K562 (cell line): Measurements from ENCODE around the gene PIM3. TPM values are rescaled to one million over a fixed set of nuclear protein-coding genes. Genes with fewer than 3 reads are reported as not detected.

Source experiments
- BDP1 ChIP-seq: IDR thresholded peaks from 3 replicates; pipeline ENCODE4 v1.6.1; 2011; ENCODE audit not compliant: insufficient read length, insufficient read depth
- CBX3 ChIP-seq, 2 experiments: IDR thresholded peaks; 1 replicate in 1 of 2; 2 replicates in 1 of 2; pipeline ENCODE4 v1.6.1; 2012; ENCODE audit warnings: inconsistent platforms in 2 of 2, low read length in 2 of 2, borderline replicate concordance in 1 of 2, control low read depth in 1 of 2
- DPF2 ChIP-seq: fragments of 450-650 bp; IDR thresholded peaks from 2 replicates; pipeline ENCODE4 v1.6.1; 2016
- FOSL1 ChIP-seq: fragments of 200-800 bp; sonication (Bioruptor generic); conservative IDR thresholded peaks from 2 replicates; pipeline ENCODE4 v1.6.1; 2016; ENCODE audit warnings: missing genetic modification characterization, missing compliant biosample characterization
- HMG20A ChIP-seq: fragments of 450-650 bp; formaldehyde crosslinking; conservative IDR thresholded peaks from 2 replicates; pipeline ENCODE4 v1.4.0; 2020; ENCODE audit warnings: mild to moderate bottlenecking, mixed read lengths
- SMARCA4 ChIP-seq: fragments of 450-650 bp; IDR thresholded peaks from 2 replicates; pipeline ENCODE4 v1.6.1; 2016
- SMC3 ChIP-seq: conservative IDR thresholded peaks from 2 replicates; pipeline ENCODE4 v1.6.1; 2011; ENCODE audit warnings: low read depth, low read length, improper control_type of control experiment; ENCODE audit not compliant: insufficient read depth
- ZNF232 ChIP-seq: sonication (generic); formaldehyde crosslinking; IDR thresholded peaks from 2 replicates; pipeline ENCODE4 v1.8.0; 2022; ENCODE audit warnings: mild to moderate bottlenecking, missing genetic modification reagents
- polyA plus RNA-seq, 8 experiments: library from polyadenylated mRNA; depleted of rRNA in 4 of 8; stranded (reverse) in 5 of 8; unstranded in 3 of 8; fragments of >200 nt; fragmentation: Nextera tagmentation in 2 of 8; fragmentation: Illumina TruSeq in 1 of 8; extraction: Ambion mirVana in 2 of 8; extraction: Trizol in 1 of 8; gene quantifications; 2 replicates each; pipeline versions ENCODE4 v1.2.1 to v1.2.3, GENCODE V29; 2011 to 2014; ENCODE audit warnings: inconsistent platforms in 1 of 8, missing spikeins in 1 of 8
- total RNA-seq, 7 experiments: library from RNA; depleted of rRNA in 6 of 7; stranded (reverse); fragments of >200 nt in 6 of 7; fragmentation: Illumina TruSeq in 2 of 7; extraction: Trizol in 2 of 7; gene quantifications; 2 replicates each; pipeline versions ENCODE4 v1.2.1 to v1.2.3, GENCODE V29; 2011 to 2021; ENCODE audit warnings: low replicate concordance in 1 of 7
- TF ChIP-seq, protein P1 (sequence below): sonication (generic); formaldehyde crosslinking; IDR thresholded peaks from 2 replicates; pipeline ENCODE4 v1.9.0; 2022; ENCODE audit warnings: mild to moderate bottlenecking, missing genetic modification reagents
- TF ChIP-seq, protein P2 (sequence below): fragments of 450-650 bp; formaldehyde crosslinking; IDR thresholded peaks from 2 replicates; pipeline ENCODE4 v1.4.0; 2022; ENCODE audit warnings: missing genetic modification characterization
- TF ChIP-seq, protein P3 (sequence below): fragments of 450-650 bp; IDR thresholded peaks from 2 replicates; pipeline ENCODE4 v1.7.0; 2016; ENCODE audit warnings: borderline replicate concordance
- TF ChIP-seq, protein P4 (sequence below): fragments of 450-650 bp; IDR thresholded peaks from 2 replicates; pipeline ENCODE4 v1.6.1; 2017; ENCODE audit warnings: antibody characterized with exemption, mild to moderate bottlenecking
- TF ChIP-seq, protein P5 (sequence below), 3 experiments: fragments of 200-800 bp in 1 of 3; sonication (Bioruptor generic) in 1 of 3; sonication (generic) in 1 of 3; formaldehyde crosslinking in 1 of 3; IDR thresholded peaks; 2 replicates each; pipeline versions ENCODE4 v1.6.1 to v1.8.0; 2016 to 2022; ENCODE audit warnings: mild to moderate bottlenecking in 2 of 3, missing compliant biosample characterization in 2 of 3, missing genetic modification characterization in 2 of 3, missing genetic modification reagents in 1 of 3
- TF ChIP-seq, protein P6 (sequence below): sonication (generic); formaldehyde crosslinking; IDR thresholded peaks from 2 replicates; pipeline ENCODE4 v1.8.1; 2023; ENCODE audit warnings: mild to moderate bottlenecking, missing genetic modification reagents
- TF ChIP-seq, protein P7 (sequence below): fragments of 450-650 bp; IDR thresholded peaks from 2 replicates; pipeline ENCODE4 v1.6.1; 2016; ENCODE audit warnings: antibody characterized with exemption

PIM3 gene
- total and polyA plus RNA-seq, 9 of the 15 experiments (the other 6 are each of a cell fraction or from before 2014, with no cell fraction given): 0.24 to 40.5 (median 5.3) TPM

DNA sequence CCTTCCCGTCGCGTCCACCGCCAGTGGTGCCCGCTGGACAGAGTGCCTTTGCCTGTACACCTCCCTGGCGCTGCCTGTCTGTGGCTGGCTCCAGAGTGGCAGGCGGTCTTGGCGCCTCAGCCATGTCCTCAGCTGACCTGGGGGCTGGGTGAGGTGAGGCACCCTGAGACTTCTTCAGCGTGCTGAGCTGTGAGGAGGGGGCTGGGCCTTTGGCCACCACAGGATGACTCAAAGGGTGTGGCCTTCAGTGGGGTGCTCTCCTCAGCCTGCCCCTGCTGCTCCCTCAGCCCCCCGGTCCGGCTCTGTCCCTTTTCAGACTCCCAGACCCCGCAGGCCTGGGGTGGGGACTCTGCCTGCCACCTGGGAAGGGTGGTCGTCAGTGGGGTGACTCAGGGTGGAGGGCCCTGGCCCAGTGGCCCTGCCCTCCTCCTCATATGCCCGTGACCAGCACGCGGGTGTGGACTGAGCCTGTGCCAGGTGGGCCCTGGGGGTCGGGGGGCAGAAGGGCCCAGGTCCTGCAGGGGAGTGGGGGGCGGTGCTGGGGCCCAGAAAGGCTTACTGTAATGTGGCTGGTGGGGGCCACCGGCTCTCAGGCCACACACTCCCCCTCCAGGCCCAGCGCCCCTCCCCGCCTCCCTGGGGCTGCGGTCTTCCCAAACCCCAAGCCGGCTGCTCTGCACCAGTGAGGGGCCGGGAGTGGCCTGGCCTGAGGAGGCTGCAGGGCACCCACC is 26.2 kb upstream of the PIM3 start (continued):
- TF ChIP-seq, protein P1, sequence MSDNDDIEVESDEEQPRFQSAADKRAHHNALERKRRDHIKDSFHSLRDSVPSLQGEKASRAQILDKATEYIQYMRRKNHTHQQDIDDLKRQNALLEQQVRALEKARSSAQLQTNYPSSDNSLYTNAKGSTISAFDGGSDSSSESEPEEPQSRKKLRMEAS (CRISPR knock-in tag): peak; percentile 38
- TF ChIP-seq SMC3: no peak
- TF ChIP-seq BDP1: no peak
- TF ChIP-seq HMG20A: no peak
- TF ChIP-seq ZNF232 (CRISPR knock-in tag): no peak
- TF ChIP-seq, protein P2, sequence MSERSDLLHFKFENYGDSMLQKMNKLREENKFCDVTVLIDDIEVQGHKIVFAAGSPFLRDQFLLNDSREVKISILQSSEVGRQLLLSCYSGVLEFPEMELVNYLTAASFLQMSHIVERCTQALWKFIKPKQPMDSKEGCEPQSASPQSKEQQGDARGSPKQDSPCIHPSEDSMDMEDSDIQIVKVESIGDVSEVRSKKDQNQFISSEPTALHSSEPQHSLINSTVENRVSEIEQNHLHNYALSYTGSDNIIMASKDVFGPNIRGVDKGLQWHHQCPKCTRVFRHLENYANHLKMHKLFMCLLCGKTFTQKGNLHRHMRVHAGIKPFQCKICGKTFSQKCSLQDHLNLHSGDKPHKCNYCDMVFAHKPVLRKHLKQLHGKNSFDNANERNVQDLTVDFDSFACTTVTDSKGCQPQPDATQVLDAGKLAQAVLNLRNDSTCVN: no peak
- TF ChIP-seq, protein P3, sequence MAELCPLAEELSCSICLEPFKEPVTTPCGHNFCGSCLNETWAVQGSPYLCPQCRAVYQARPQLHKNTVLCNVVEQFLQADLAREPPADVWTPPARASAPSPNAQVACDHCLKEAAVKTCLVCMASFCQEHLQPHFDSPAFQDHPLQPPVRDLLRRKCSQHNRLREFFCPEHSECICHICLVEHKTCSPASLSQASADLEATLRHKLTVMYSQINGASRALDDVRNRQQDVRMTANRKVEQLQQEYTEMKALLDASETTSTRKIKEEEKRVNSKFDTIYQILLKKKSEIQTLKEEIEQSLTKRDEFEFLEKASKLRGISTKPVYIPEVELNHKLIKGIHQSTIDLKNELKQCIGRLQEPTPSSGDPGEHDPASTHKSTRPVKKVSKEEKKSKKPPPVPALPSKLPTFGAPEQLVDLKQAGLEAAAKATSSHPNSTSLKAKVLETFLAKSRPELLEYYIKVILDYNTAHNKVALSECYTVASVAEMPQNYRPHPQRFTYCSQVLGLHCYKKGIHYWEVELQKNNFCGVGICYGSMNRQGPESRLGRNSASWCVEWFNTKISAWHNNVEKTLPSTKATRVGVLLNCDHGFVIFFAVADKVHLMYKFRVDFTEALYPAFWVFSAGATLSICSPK: no peak
- TF ChIP-seq, protein P4, sequence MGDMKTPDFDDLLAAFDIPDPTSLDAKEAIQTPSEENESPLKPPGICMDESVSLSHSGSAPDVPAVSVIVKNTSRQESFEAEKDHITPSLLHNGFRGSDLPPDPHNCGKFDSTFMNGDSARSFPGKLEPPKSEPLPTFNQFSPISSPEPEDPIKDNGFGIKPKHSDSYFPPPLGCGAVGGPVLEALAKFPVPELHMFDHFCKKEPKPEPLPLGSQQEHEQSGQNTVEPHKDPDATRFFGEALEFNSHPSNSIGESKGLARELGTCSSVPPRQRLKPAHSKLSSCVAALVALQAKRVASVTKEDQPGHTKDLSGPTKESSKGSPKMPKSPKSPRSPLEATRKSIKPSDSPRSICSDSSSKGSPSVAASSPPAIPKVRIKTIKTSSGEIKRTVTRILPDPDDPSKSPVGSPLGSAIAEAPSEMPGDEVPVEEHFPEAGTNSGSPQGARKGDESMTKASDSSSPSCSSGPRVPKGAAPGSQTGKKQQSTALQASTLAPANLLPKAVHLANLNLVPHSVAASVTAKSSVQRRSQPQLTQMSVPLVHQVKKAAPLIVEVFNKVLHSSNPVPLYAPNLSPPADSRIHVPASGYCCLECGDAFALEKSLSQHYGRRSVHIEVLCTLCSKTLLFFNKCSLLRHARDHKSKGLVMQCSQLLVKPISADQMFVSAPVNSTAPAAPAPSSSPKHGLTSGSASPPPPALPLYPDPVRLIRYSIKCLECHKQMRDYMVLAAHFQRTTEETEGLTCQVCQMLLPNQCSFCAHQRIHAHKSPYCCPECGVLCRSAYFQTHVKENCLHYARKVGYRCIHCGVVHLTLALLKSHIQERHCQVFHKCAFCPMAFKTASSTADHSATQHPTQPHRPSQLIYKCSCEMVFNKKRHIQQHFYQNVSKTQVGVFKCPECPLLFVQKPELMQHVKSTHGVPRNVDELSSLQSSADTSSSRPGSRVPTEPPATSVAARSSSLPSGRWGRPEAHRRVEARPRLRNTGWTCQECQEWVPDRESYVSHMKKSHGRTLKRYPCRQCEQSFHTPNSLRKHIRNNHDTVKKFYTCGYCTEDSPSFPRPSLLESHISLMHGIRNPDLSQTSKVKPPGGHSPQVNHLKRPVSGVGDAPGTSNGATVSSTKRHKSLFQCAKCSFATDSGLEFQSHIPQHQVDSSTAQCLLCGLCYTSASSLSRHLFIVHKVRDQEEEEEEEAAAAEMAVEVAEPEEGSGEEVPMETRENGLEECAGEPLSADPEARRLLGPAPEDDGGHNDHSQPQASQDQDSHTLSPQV: 0 out of 2 replicates have a peak, but pooled peaks have one; percentile 18
- no peak for TF ChIP-seq CBX3 (IDR thresholded peaks at IDR 0.05; ENCODE audit: borderline replicate concordance in 1 of 2, low read length in 2 of 2)
- peak; percentile 59 for TF ChIP-seq FOSL1 (tag)
- TF ChIP-seq, protein P5, sequence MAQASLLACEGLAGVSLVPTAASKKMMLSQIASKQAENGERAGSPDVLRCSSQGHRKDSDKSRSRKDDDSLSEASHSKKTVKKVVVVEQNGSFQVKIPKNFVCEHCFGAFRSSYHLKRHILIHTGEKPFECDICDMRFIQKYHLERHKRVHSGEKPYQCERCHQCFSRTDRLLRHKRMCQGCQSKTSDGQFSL (CRISPR knock-in tag; IDR thresholded peaks at IDR 0.05): 0 out of 2 replicates have a peak, but pooled peaks have one; percentile 39
- TF ChIP-seq, protein P5 (tag; IDR thresholded peaks at IDR 0.05): no peak
- TF ChIP-seq, protein P6, sequence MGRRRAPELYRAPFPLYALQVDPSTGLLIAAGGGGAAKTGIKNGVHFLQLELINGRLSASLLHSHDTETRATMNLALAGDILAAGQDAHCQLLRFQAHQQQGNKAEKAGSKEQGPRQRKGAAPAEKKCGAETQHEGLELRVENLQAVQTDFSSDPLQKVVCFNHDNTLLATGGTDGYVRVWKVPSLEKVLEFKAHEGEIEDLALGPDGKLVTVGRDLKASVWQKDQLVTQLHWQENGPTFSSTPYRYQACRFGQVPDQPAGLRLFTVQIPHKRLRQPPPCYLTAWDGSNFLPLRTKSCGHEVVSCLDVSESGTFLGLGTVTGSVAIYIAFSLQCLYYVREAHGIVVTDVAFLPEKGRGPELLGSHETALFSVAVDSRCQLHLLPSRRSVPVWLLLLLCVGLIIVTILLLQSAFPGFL (CRISPR knock-in tag): no peak
- peak; percentile 54; the same call in 1 of the 2 replicates for TF ChIP-seq DPF2
- TF ChIP-seq, protein P7, sequence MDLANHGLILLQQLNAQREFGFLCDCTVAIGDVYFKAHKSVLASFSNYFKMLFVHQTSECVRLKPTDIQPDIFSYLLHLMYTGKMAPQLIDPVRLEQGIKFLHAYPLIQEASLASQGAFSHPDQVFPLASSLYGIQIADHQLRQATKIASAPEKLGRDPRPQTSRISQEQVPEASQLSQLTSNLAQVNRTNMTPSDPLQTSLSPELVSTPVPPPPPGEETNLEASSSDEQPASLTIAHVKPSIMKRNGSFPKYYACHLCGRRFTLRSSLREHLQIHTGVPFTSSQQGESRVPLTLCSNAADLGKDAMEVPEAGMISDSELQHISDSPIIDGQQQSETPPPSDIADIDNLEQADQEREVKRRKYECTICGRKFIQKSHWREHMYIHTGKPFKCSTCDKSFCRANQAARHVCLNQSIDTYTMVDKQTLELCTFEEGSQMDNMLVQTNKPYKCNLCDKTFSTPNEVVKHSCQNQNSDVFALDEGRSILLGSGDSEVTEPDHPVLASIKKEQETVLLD: peak; percentile 28; the same call in 1 of the 2 replicates
- 0 out of 2 replicates have a peak, but pooled peaks have one; percentile 17 for TF ChIP-seq SMARCA4
